HL-60 (cell line): Measurements from ENCODE around the gene NARS2.
A peak's percentile ranks its signal among the peaks of the same experiment; 100 is the strongest.

Source experiments
- DNase-seq, 2 experiments: peaks; one replicate each; pipeline ENCODE4 v3.0.0-alpha.2; 2010 to 2020; ENCODE audit warnings: low read depth in 1 of 2, low spot score in 1 of 2
- H3K27ac ChIP-seq: fragments of 250-450 bp; sonication (Bioruptor Pico); replicated peaks from 2 replicates; pipeline ENCODE4 v1.5.1; 2020; ENCODE audit warnings: mild to moderate bottlenecking, moderate library complexity
- H3K27me3 ChIP-seq: fragments of 250-450 bp; sonication (Bioruptor Pico); 2 replicates; pipeline ENCODE4 v1.5.1; 2021; ENCODE audit warnings: mild to moderate bottlenecking, moderate library complexity; ENCODE audit not compliant: insufficient read depth, poor library complexity, severe bottlenecking
- H3K4me3 ChIP-seq: replicated peaks from 2 replicates; pipeline ENCODE4 v1.5.1; 2011; ENCODE audit warnings: mild to moderate bottlenecking, control low read depth, low read length; ENCODE audit not compliant: insufficient read depth
- CTCF ChIP-seq: IDR thresholded peaks from one replicate; pipeline ENCODE4 v1.5.1; 2011; ENCODE audit warnings: low read length, control low read depth, inconsistent platforms; ENCODE audit not compliant: insufficient read depth
- GABPA ChIP-seq: IDR thresholded peaks from 2 replicates; pipeline ENCODE4 v1.6.1; 2012; ENCODE audit warnings: low read depth
- POLR2AphosphoS5 ChIP-seq: IDR thresholded peaks from 2 replicates; pipeline ENCODE4 v1.6.1; 2012; ENCODE audit warnings: low read depth
- REST ChIP-seq: IDR thresholded peaks from 2 replicates; pipeline ENCODE4 v1.6.1; 2012; ENCODE audit warnings: low read depth; ENCODE audit not compliant: insufficient replicate concordance
- SPI1 ChIP-seq: IDR thresholded peaks from 2 replicates; pipeline ENCODE4 v1.6.1; 2012; ENCODE audit warnings: low read depth, mild to moderate bottlenecking, borderline replicate concordance

NARS2 gene

GRCh38 chr11:78395597-78395996 is 179.1 kb downstream of the NARS2 start:
- no peak for DNase-seq
- H3K4me3 ChIP-seq: no peak overlapping the region
- no peak overlapping the region for H3K27ac ChIP-seq
- no peaks in the 10 kb centered on the region for H3K27me3 ChIP-seq
- TF ChIP-seq SPI1 (no peak), CTCF (no peak), GABPA (no peak), REST (no peak), POLR2AphosphoS5 (no peak)

- Histone ChIP-seq H3K27ac (no peak overlapping the region), H3K27me3 (no peaks in the 10 kb centered on the region), H3K4me3 (no peak overlapping the region)
- no peak for TF ChIP-seq SPI1
- no peak for TF ChIP-seq POLR2AphosphoS5
- TF ChIP-seq CTCF: no peak
- no peak for TF ChIP-seq REST
- TF ChIP-seq GABPA: no peak
- DNase-seq: no peak
Measured at GRCh38 chr11:78392854-78393253, 181.8 kb downstream of the NARS2 start.

- no peak overlapping the region for H3K27ac ChIP-seq
- DNase-seq: no peak
- H3K4me3 ChIP-seq: no peak overlapping the region
- TF ChIP-seq GABPA: no peak
- no peak for TF ChIP-seq SPI1
- no peaks in the 10 kb centered on the region for H3K27me3 ChIP-seq
Measured at GRCh38 chr11:78391424-78391823, 183.2 kb downstream of the NARS2 start.

GRCh38 chr11:78390809-78391208 is 183.9 kb downstream of the NARS2 start:
- peak; percentile 95 for TF ChIP-seq SPI1
- no peak for TF ChIP-seq POLR2AphosphoS5
- DNase-seq: peak in 1 of 2 experiments; percentile 35
- Histone ChIP-seq H3K27ac (no peak overlapping the region), H3K4me3 (no peak overlapping the region), H3K27me3 (no peaks in the 10 kb centered on the region)

GRCh38 chr11:78386215-78386941 is 188.3 kb downstream of the NARS2 start:
- H3K4me3 ChIP-seq: no peak overlapping the region
- H3K27ac ChIP-seq: no peak overlapping the region
- TF ChIP-seq CTCF (no peak), POLR2AphosphoS5 (no peak), GABPA (no peak), SPI1 (no peak), REST (no peak)
- H3K27me3 ChIP-seq: no peaks in the 10 kb centered on the region
- DNase-seq: no peak
